ENCODE measurements around the gene SEC24C.

The SEC24C gene

DNA sequence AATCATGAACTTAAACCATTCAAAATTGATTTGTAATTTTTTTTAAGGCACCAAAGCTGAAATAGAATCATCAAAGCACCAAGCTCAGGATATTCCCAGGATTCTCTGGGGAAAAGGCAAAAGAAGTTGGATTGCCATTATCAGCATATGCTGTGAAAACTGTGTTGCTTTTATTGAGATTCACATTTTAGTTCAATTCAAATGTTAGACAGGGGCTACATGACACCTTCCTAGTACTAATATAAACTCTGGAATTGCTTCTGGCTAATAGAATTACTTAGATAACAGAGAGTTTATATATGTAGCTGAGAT, 71.5 kb downstream of the SEC24C start:
- peaks cover under 1% of the 10 kb centered on the region for H3K4me1 ChIP-seq (ENCODE audit: control insufficient read depth, insufficient read depth, low read length)
- H3K36me3 ChIP-seq (ENCODE audit: control insufficient read depth, insufficient read depth, low read length): peaks cover 31% of the 10 kb centered on the region
- no peaks in the 10 kb centered on the region for H3K27me3 ChIP-seq (ENCODE audit: control insufficient read depth, insufficient read depth, low read length)
- H3K27ac ChIP-seq (ENCODE audit: low read depth, low read length): no peak overlapping the region
- H3K4me3 ChIP-seq (ENCODE audit: low read length): no peak overlapping the region
- no peak overlapping the region for H3K9ac ChIP-seq (ENCODE audit: low read length)

DNA sequence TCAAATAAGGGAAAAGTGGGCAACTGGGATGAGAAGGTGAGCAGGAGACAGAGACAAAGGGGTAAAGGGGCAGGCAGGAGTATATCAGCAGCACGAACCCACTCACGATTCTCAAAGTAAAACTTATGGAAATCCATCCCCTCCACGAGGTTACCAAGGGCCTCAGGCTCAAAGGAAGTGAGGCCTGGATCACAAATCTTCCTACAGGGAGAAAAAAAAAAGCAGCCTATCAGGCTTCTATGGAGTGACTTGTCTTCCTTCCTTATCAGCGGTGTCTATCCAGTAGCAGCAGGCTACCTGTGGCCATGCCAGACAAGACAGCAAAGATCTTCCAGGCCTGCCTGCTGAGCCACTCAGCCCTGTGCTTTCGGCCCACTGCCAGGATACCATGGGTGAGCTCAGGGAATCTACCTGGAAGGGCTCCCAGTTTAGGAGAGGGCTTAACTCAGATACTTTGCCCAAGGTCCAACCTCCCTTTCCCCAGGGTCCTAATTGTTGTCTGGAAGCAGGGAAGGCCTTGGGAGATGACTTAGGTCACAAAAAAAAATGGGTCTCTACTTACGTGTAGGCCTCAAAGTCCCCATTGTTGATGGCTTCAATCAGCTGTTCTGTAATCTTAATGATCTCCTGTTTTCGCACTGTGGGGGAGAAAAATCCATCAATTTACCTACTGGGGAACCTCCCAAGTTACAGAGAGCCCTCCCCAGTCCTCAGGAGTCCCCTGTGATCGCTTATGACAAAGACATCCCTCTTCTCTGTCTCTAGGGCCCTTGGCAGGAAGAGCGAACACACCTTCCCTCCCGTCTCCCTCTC, 73.0 kb downstream of the SEC24C start:
- Histone ChIP-seq H3K9ac (ENCODE audit: low read length) (no peak overlapping the region), H3K27ac (ENCODE audit: low read depth, low read length) (peak overlapping the region; percentile 4), H3K36me3 (ENCODE audit: control insufficient read depth, insufficient read depth, low read length) (peaks cover 36% of the 10 kb centered on the region), H3K27me3 (ENCODE audit: control insufficient read depth, insufficient read depth, low read length) (no peaks in the 10 kb centered on the region), H3K4me1 (ENCODE audit: control insufficient read depth, insufficient read depth, low read length) (no peaks in the 10 kb centered on the region), H3K4me3 (ENCODE audit: low read length) (no peak overlapping the region)

DNA sequence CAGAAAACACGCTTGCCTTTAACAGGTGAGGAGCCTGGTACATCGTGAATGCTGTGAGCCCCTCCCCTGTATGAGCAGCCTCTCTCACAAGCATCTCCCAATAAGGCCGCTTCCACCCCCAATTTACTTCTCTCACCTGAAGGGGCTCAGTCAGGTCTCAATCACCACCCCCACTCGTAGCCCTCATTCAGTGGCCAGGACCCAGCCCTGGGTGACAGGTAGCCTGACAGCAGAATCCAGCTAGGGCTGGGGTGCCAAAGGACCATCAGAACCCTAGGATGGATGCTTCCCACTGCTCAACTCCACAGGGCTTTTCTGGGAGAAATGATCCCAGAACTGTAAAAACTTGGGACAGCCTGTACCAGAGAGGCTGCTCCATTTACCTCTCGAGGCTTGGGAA, 73.7 kb downstream of the SEC24C start:
- Histone ChIP-seq H3K27ac (ENCODE audit: low read depth, low read length) (no peak overlapping the region), H3K36me3 (ENCODE audit: control insufficient read depth, insufficient read depth, low read length) (peaks cover 36% of the 10 kb centered on the region)

DNA sequence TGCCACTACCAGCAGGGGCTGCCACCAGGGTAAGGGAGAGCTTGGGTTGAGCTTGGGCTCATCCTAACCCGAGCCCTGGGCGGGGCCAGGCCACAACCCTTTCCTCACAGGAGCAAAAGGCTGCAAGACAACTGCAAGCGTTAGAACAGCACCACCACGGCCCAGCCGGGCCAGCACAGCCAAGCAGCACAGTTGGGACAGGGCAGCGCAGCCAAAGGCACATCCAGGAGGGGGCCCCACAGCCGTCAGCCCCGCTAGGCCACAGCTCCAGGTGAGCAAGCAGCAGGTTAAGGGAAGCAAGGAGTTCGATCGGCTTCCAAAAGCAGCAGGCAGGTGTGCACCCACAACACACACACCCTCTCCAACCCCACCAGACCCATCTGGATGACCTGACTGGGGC, 74.2 kb downstream of the SEC24C start:
- no peaks in the 10 kb centered on the region for H3K27me3 ChIP-seq (ENCODE audit: control insufficient read depth, insufficient read depth, low read length)
- H3K36me3 ChIP-seq (ENCODE audit: control insufficient read depth, insufficient read depth, low read length): peaks cover 34% of the 10 kb centered on the region
- H3K9ac ChIP-seq (ENCODE audit: low read length): no peak overlapping the region
- no peak overlapping the region for H3K27ac ChIP-seq (ENCODE audit: low read depth, low read length)
- H3K4me3 ChIP-seq (ENCODE audit: low read length): no peak overlapping the region
- H3K4me1 ChIP-seq (ENCODE audit: control insufficient read depth, insufficient read depth, low read length): no peaks in the 10 kb centered on the region

More for the DNA sequence above, 73.7 kb downstream of the SEC24C start:
- no peaks in the 10 kb centered on the region for H3K27me3 ChIP-seq (ENCODE audit: control insufficient read depth, insufficient read depth, low read length)
- no peak overlapping the region for H3K4me3 ChIP-seq (ENCODE audit: low read length)
- H3K9ac ChIP-seq (ENCODE audit: low read length): no peak overlapping the region
- no peaks in the 10 kb centered on the region for H3K4me1 ChIP-seq (ENCODE audit: control insufficient read depth, insufficient read depth, low read length)

DNA sequence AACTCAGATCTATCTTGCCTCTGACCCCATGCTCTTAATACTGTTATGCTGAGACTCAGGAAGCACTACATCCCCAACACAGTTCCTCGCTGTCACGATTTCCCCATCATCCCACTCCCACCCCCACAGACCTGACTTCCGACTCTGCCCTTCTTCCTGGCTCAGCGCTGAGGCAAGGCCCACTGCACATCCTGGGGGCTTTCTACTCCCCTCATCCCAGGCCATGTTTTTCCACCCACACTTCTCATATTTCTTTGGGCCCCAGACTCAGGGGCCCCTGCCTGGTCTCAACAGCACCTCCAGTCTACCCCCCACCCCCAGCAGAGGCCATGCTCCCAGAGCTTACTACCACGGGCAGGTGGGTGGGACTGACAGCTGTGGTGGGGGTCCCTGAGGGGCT, 74.9 kb downstream of the SEC24C start:
- Histone ChIP-seq H3K9ac (ENCODE audit: low read length) (no peak overlapping the region), H3K4me3 (ENCODE audit: low read length) (no peak overlapping the region), H3K4me1 (ENCODE audit: control insufficient read depth, insufficient read depth, low read length) (no peaks in the 10 kb centered on the region), H3K27me3 (ENCODE audit: control insufficient read depth, insufficient read depth, low read length) (no peaks in the 10 kb centered on the region), H3K27ac (ENCODE audit: low read depth, low read length) (no peak overlapping the region), H3K36me3 (ENCODE audit: control insufficient read depth, insufficient read depth, low read length) (peaks cover 32% of the 10 kb centered on the region)

DNA sequence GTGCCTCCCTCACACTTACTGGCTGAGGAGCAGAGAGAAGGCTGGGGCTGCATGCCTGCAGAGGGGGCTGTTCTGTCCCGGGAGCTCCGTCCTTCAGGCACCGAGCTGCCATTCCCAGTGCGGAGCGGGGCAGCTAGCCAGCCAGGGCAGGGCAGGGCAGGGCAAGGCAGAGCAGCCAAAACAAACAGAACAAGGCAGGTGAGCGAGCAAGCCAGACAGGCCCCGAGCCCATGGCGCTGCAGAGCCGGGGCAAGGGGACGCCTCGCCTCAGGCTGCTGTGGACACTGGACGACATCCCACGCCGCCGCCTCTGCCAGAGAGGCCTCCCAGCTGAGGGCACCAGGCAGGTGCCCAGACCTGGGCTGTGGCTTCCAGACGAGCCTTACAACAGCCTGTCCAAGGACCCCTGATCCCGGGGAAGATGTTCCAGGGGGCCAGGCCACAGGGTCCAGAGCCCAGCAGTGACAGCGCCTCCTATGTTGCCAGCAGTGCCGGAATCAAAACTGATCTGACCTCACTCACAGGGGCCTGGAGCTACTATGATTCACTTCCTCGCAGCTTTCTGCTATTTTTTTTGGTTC, 75.4 kb downstream of the SEC24C start:
- H3K27me3 ChIP-seq (ENCODE audit: control insufficient read depth, insufficient read depth, low read length): no peaks in the 10 kb centered on the region
- no peaks in the 10 kb centered on the region for H3K4me1 ChIP-seq (ENCODE audit: control insufficient read depth, insufficient read depth, low read length)
- H3K36me3 ChIP-seq (ENCODE audit: control insufficient read depth, insufficient read depth, low read length): peaks cover 34% of the 10 kb centered on the region
- H3K9ac ChIP-seq (ENCODE audit: low read length): no peak overlapping the region
- H3K4me3 ChIP-seq (ENCODE audit: low read length): no peak overlapping the region
- no peak overlapping the region for H3K27ac ChIP-seq (ENCODE audit: low read depth, low read length)

All from rectal smooth muscle tissue (tissue), 1 donor.